IMR-90 (cell line): ENCODE data around the gene ABI3BP. TPM values are rescaled to one million over a fixed set of nuclear protein-coding genes. Genes with fewer than 3 reads are reported as not detected.

Experiments
- ATAC-seq: fragments of 200-7000 bp; cut with Tn5 transposase; 2 replicates; pipeline ENCODE4 v1.9.1; 2020; ENCODE audit warnings: low read depth, mild to moderate bottlenecking, moderate library complexity
- BruUV-seq: library from RNA; stranded (reverse); fragments of 400-500 nt; replicated peaks from 2 replicates; lab custom pipeline; 2021; lab: Mats Ljungman, UMichigan
- CTCF ChIA-PET: fragments of 300-600 bp; formaldehyde crosslinking; extraction: SDS; loops from one replicate; lab custom pipeline; 2021; ENCODE audit warnings: antibody characterized with exemption; lab: Yijun Ruan, JAX
- POLR2A ChIA-PET: fragments of 300-600 bp; sonication (Branson Sonifier 250); formaldehyde crosslinking; loops from one replicate; lab custom pipeline; 2022; ENCODE audit warnings: antibody characterized with exemption; ENCODE audit not compliant: unreplicated experiment; lab: Charles Lee
- DNase-seq: peaks from one replicate; pipeline ENCODE4 v3.0.0; 2013
- H2AFZ ChIP-seq: replicated peaks from 2 replicates; pipeline ENCODE3; 2013; ENCODE audit warnings: low read length, mild to moderate bottlenecking; ENCODE audit not compliant: poor library complexity
- H2AK5ac ChIP-seq: 2 replicates; pipeline ENCODE4 v1.6.1; 2013; ENCODE audit warnings: low read depth, low read length, inconsistent platforms
- H2AK9ac ChIP-seq: replicated peaks from 2 replicates; pipeline ENCODE3; 2013; ENCODE audit warnings: mild to moderate bottlenecking, low read depth, low read length, moderate library complexity; ENCODE audit not compliant: poor library complexity
- H2BK120ac ChIP-seq: 2 replicates; pipeline ENCODE4 v1.6.1; 2013; ENCODE audit warnings: low read depth, low read length, inconsistent platforms
- H2BK15ac ChIP-seq: 3 replicates; pipeline ENCODE4 v1.6.1; 2013; ENCODE audit warnings: low read depth, low read length, inconsistent platforms
- H2BK20ac ChIP-seq: 2 replicates; pipeline ENCODE4 v1.6.1; 2013; ENCODE audit warnings: low read depth, mild to moderate bottlenecking, inconsistent platforms, low read length, moderate library complexity
- H2BK5ac ChIP-seq: 2 replicates; pipeline ENCODE4 v1.6.1; 2013; ENCODE audit warnings: mild to moderate bottlenecking, low read depth, low read length, inconsistent platforms; ENCODE audit not compliant: poor library complexity, severe bottlenecking
- H3K14ac ChIP-seq: replicated peaks from 2 replicates; pipeline ENCODE4 v1.6.1; 2013; ENCODE audit warnings: low read depth, low read length, inconsistent platforms
- H3K18ac ChIP-seq: 2 replicates; pipeline ENCODE4 v1.6.1; 2013; ENCODE audit warnings: low read depth, low read length, control low read depth
- H3K23ac ChIP-seq: 2 replicates; pipeline ENCODE4 v1.6.1; 2013; ENCODE audit warnings: low read depth, low read length, inconsistent platforms
- H3K27ac ChIP-seq: 2 replicates; pipeline ENCODE4 v1.5.1; 2013; ENCODE audit warnings: mild to moderate bottlenecking, control low read depth, low read length; ENCODE audit not compliant: insufficient read depth
- H3K27me3 ChIP-seq: 2 replicates; pipeline ENCODE4 v1.6.1; 2013; ENCODE audit warnings: low read length; ENCODE audit not compliant: control insufficient read depth, insufficient read depth
- H3K36me3 ChIP-seq: 2 replicates; pipeline ENCODE4 v1.6.1; 2013; ENCODE audit warnings: low read length, mixed read lengths; ENCODE audit not compliant: control insufficient read depth, insufficient read depth
- H3K4ac ChIP-seq: 2 replicates; pipeline ENCODE4 v1.6.1; 2013; ENCODE audit warnings: low read depth, low read length, inconsistent platforms
- H3K4me1 ChIP-seq: 2 replicates; pipeline ENCODE4 v1.6.1; 2013; ENCODE audit warnings: low read length, mixed read lengths; ENCODE audit not compliant: control insufficient read depth, insufficient read depth
- H3K4me2 ChIP-seq: 2 replicates; pipeline ENCODE4 v1.6.1; 2013; ENCODE audit warnings: low read depth, mild to moderate bottlenecking, control low read depth, low read length, moderate library complexity
- H3K4me3 ChIP-seq: 2 replicates; pipeline ENCODE4 v1.5.1; 2013; ENCODE audit warnings: low read depth, mild to moderate bottlenecking, control low read depth, low read length, moderate library complexity; ENCODE audit not compliant: insufficient read depth
- H3K56ac ChIP-seq: 2 replicates; pipeline ENCODE4 v1.6.1; 2013; ENCODE audit warnings: low read length, inconsistent platforms; ENCODE audit not compliant: insufficient read depth; ENCODE audit errors: extremely low read depth
- H3K79me1 ChIP-seq, 2 experiments: 2 replicates each; pipeline ENCODE4 v1.6.1; 2013; ENCODE audit warnings: low read length in 2 of 2, inconsistent platforms in 1 of 2, low read depth in 1 of 2
- H3K9ac ChIP-seq: 2 replicates; pipeline ENCODE4 v1.6.1; 2013; ENCODE audit warnings: low read depth, low read length, control low read depth
- H3K9me1 ChIP-seq: 2 replicates; pipeline ENCODE4 v1.6.1; 2013; ENCODE audit warnings: low read length, inconsistent platforms; ENCODE audit not compliant: insufficient read depth
- H3K9me3 ChIP-seq: 2 replicates; pipeline ENCODE4 v1.6.1; 2013; ENCODE audit warnings: low read length; ENCODE audit not compliant: control insufficient read depth, insufficient read depth
- H4K20me1 ChIP-seq: 2 replicates; pipeline ENCODE4 v1.6.1; 2013; ENCODE audit warnings: low read length, inconsistent platforms; ENCODE audit not compliant: insufficient read depth
- H4K5ac ChIP-seq: 2 replicates; pipeline ENCODE4 v1.6.1; 2013; ENCODE audit warnings: mild to moderate bottlenecking, low read depth, low read length, control low read depth
- H4K8ac ChIP-seq, 2 experiments: 2 replicates each; pipeline ENCODE4 v1.6.1; 2013; ENCODE audit warnings: low read depth in 2 of 2, low read length in 2 of 2, control low read depth in 1 of 2, inconsistent platforms in 1 of 2
- H4K91ac ChIP-seq: 2 replicates; pipeline ENCODE4 v1.6.1; 2013; ENCODE audit warnings: low read depth, low read length, inconsistent platforms; ENCODE audit not compliant: insufficient read depth
- CEBPB ChIP-seq: IDR thresholded peaks from 2 replicates; pipeline ENCODE4 v1.6.1; 2012; ENCODE audit warnings: low read depth, low read length, improper control_type of control experiment
- ELK1 ChIP-seq: fragments of 150-350 bp; IDR thresholded peaks from 2 replicates; pipeline ENCODE4 v1.6.1; 2016; ENCODE audit warnings: low read depth, mild to moderate bottlenecking, low read length, moderate library complexity, borderline replicate concordance
- MAFK ChIP-seq: IDR thresholded peaks from 2 replicates; pipeline ENCODE4 v1.6.1; 2012; ENCODE audit warnings: low read depth, low read length, improper control_type of control experiment
- NFE2L2 ChIP-seq: fragments of 150-350 bp; IDR thresholded peaks from 2 replicates; pipeline ENCODE4 v1.6.1; 2016; ENCODE audit warnings: low read depth, mild to moderate bottlenecking, low read length
- POLR2A ChIP-seq: IDR thresholded peaks from 2 replicates; pipeline ENCODE4 v1.6.1; 2012; ENCODE audit warnings: mild to moderate bottlenecking, low read depth, low read length
- RCOR1 ChIP-seq: IDR thresholded peaks from 2 replicates; pipeline ENCODE4 v1.6.1; 2012; ENCODE audit warnings: mild to moderate bottlenecking, low read length, improper control_type of control experiment; ENCODE audit not compliant: insufficient replicate concordance
- WGBS, 2 experiments: methylation state at CpG; one replicate each; pipeline versions ENCODE4 v1.1.5 to v1.1.7; 2013; ENCODE audit warnings: missing lambda C conversion rate in 2 of 2; ENCODE audit not compliant: insufficient read length in 1 of 2; ENCODE audit errors: extremely low coverage in 2 of 2; 5-methylcytosine and 5-hydroxymethylcytosine counted together
- dilution Hi-C: fragments of 300-500 bp; cut with HindIII; formaldehyde crosslinking; loops from one replicate; pipeline ENCODE4 v1.14.3; 2018; ENCODE audit warnings: low sequenced_read_pairs; ENCODE audit not compliant: unreplicated experiment
- in situ Hi-C: fragments of 300-500 bp; cut with MboI; formaldehyde crosslinking; loops from 3 replicates; pipeline ENCODE4 v1.14.3; 2019; ENCODE audit warnings: low sequenced_read_pairs, inconsistent platforms, mixed read lengths
- intact Hi-C: fragments of 100-400 bp; cut with micrococcal nuclease; formaldehyde crosslinking; loops from 2 replicates; pipeline ENCODE4 v1.10.0; 2022
- polyA plus RNA-seq, 3 experiments: library from polyadenylated mRNA; depleted of rRNA; stranded (reverse); fragments of >200 nt; gene quantifications; 2 replicates each; pipeline ENCODE4 v1.2.3, GENCODE V29; 2012; ENCODE audit warnings: low replicate concordance in 1 of 3
- total RNA-seq: library from RNA; depleted of rRNA; stranded (reverse); fragments of >200 nt; gene quantifications from 2 replicates; pipeline ENCODE4 v1.2.3, GENCODE V29; 2012

The ABI3BP gene
- total and polyA plus RNA-seq, 2 of the 4 experiments (the other 2 are of a cell fraction): 3.0 to 26.7 TPM

DNA sequence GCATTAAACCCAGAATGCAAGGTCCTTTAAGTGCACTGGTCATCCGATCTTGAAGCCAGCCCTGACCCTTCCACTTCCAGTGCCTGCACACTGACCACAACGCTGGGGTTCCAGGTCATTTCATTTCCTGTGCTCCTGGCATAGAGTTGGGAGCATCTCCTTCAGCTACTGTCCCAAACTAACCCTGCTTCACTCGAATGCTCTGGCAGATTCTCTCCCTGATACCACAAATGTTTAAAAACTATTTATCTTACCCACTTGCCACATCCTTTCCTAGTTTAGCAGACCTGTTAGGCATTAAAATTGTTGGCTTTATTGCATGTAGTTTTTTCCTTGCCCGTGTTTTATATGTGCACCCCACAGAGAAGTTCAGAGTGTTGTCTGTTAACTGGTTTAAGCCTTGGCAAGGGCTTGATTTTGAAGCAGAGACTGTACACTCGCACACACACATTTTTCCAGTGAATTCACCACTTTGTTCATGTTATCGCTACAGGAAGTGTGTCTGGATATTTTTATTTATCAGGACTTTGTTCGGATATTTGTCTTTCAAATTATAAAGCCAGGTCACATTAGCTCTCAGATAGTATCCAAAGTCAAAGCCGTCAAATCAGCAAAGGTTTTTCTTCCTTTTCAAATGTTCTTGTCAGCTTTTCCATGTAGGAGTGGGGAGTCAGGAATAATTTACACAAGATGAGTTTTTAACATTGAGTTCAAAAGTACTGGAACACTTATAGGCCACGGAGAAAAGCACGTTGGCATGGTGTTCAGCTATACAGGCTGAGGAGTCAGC, 77.3 kb downstream of the ABI3BP start:
- TF ChIP-seq POLR2A (no peak), NFE2L2 (no peak), MAFK (no peak), RCOR1 (no peak), ELK1 (no peak), CEBPB (no peak)

More for the DNA sequence above, 77.3 kb downstream of the ABI3BP start:
- dilution Hi-C loops (no loop called here), intact Hi-C loops (no loop called here), in situ Hi-C loops (no loop called here)
- no peak overlapping the region for H3K9ac ChIP-seq
- no peak overlapping the region for H3K56ac ChIP-seq
- WGBS, 2 experiments: 60% methylated on average over 2 of the region's 10 CpGs; no CpG with 5 or more reads in 1 of the 2 experiments
- no peak overlapping the region for H2BK20ac ChIP-seq
- no peak overlapping the region for H2AK5ac ChIP-seq
- ChIA-PET POLR2A (no interaction called here), CTCF (no interaction called here)
- BruUV-seq: no TSS peak
- H4K20me1 ChIP-seq: no peaks in the 10 kb centered on the region
- H3K27me3 ChIP-seq: no peaks in the 10 kb centered on the region; the same call in 1 of the 2 replicates
- no peak overlapping the region for H2AK9ac ChIP-seq
- H4K8ac ChIP-seq: no peak overlapping the region
- H3K36me3 ChIP-seq: no peaks in the 10 kb centered on the region
- no peak overlapping the region for H3K18ac ChIP-seq
- DNase-seq: no peak
- H3K9me3 ChIP-seq: no peaks in the 10 kb centered on the region
- no peak overlapping the region for H2BK120ac ChIP-seq
- H3K27ac ChIP-seq: no peak overlapping the region
- no peak overlapping the region for H3K4ac ChIP-seq
- no peak overlapping the region for H2AFZ ChIP-seq
- no peak overlapping the region for H3K4me2 ChIP-seq
- no peak overlapping the region for H4K5ac ChIP-seq
- H3K14ac ChIP-seq: no peak overlapping the region
- no peaks in the 10 kb centered on the region for H3K9me1 ChIP-seq
- H2BK15ac ChIP-seq: no peak overlapping the region
- H4K91ac ChIP-seq: no peak overlapping the region
- no peaks in the 10 kb centered on the region for H3K4me1 ChIP-seq
- H3K79me1 ChIP-seq: no peaks in the 10 kb centered on the region
- no peak for ATAC-seq
- H2BK5ac ChIP-seq: no peak overlapping the region
- H3K23ac ChIP-seq: no peak overlapping the region
- H3K4me3 ChIP-seq: no peak overlapping the region
